ENCODE data around the gene FAM53A.

The FAM53A gene

DNA sequence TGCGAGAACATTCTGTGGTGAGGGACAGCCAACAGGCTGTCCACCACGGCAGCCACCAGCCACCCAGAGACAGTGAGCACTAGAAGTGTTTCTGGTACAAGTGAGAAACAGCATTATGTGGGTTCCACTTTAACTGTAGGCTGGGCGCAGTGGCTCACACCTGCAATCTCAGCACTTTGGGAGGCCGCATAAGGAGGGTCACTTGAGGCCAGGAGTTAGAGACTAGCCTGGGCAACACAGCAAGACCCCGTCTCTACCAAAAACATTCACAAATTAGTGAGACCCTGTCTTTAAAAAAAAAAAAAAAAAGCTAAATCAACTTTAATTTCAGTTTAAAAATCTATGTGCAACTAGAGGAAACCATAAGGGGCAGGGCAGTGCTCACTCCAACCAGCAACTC, 20.6 kb downstream of the FAM53A start:
- no peak for TF ChIP-seq GATA2 (IDR thresholded peaks at IDR 0.05; ENCODE audit: low read depth, low read length)
- TF ChIP-seq GATA3 (IDR thresholded peaks at IDR 0.05; ENCODE audit: low read depth, low read length), result no peak

DNA sequence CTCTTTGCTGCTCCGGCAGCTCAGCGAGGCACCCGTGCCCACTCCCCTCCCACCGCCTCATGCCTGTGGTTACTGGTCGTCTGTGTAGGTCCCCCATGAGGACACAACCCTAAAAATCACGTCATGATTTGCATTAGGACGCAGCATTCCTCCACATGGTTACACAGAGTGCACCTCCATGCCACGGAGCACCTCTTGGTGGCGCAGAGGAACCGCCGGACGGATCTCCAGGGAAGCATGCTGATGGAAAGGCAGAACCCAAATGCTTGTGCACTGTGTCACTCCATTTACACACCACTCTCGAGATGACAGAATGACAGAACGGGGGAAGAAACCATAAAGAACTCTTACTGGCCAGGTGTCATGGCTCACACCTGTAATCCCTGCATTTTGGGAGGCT, 22.4 kb downstream of the FAM53A start:
- no peak for TF ChIP-seq GATA2 (IDR thresholded peaks at IDR 0.05; ENCODE audit: low read depth, low read length)
- TF ChIP-seq GATA3 (IDR thresholded peaks at IDR 0.05; ENCODE audit: low read depth, low read length), result no peak

- no peak for TF ChIP-seq GATA2 (IDR thresholded peaks at IDR 0.05; ENCODE audit: low read depth, low read length)
- no peak for TF ChIP-seq GATA3 (IDR thresholded peaks at IDR 0.05; ENCODE audit: low read depth, low read length)
Observed at GRCh38 chr4:1660948-1661677, 23.0 kb downstream of the FAM53A start.

DNA sequence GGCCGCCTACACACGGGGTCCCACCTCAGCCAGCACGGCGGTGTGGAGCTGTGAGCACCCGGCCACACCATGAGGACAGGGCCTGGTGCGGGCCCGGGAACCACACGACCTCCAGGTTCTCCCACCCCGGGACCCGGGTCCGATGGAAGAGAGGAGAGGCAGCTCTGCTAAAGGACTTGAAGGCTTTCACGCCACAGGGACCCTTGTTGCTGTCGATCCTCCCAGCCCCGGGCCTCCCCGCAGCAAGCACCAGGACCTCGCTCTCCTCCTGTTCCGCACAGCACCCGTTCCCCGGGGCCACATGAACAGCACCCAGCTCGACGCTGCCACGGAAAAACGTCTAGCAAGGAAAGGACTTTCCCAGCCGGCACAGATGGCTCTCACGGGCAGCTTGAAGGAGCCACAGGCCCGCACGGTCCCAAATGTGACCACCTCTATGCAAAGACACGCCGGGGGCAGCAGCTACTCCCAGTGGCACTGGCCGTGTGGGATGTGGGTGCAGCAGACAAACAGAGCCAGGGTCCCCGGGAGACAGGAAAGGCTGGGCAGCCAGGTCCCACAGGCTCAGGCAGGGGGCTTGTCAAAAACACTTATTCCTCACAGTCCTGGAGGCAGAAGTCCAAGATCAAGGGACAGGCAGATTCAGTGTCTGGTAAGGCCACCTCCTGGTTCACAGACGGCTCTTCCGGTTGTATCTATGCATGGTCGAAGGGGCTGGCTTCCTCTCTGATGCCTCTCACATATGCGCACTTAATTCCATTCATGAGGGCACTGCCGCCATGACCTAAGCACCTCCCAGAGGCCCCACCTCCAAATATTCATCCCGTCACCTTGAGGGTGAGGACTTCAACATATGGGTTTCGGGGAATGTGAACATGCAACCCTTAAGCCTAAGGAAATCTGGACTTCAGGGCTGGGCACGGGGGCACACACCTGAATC, 24.7 kb downstream of the FAM53A start:
- TF ChIP-seq GATA2 (IDR thresholded peaks at IDR 0.05; ENCODE audit: low read depth, low read length), result no peak
- no peak for TF ChIP-seq GATA3 (IDR thresholded peaks at IDR 0.05; ENCODE audit: low read depth, low read length)

DNA sequence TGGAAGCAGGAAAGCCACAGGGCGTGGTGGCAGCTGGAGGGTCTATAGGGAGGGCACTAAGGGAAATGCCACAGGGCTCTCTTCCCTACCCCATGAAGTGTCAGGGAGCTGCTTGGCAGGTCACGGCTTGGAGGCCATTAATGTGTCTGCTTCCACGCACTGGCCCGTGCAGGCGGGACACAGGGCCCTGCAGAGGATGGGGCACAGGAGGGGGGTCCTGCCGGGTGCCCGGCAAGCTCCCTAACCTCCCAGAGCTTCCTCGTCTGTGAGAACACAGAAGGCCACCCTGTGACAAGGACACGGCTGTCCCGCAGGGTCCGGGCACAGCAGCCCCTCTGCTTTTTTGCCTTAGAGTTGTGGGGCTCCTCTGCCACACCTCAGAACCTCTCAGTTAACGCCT, 25.5 kb downstream of the FAM53A start:
- no peak for TF ChIP-seq GATA3 (IDR thresholded peaks at IDR 0.05; ENCODE audit: low read depth, low read length)
- TF ChIP-seq GATA2 (IDR thresholded peaks at IDR 0.05; ENCODE audit: low read depth, low read length), result no peak

GRCh38 chr4:1658146-1658545, 26.0 kb downstream of the FAM53A start:
- TF ChIP-seq GATA2 (IDR thresholded peaks at IDR 0.05; ENCODE audit: low read depth, low read length) (no peak), GATA3 (IDR thresholded peaks at IDR 0.05; ENCODE audit: low read depth, low read length) (no peak)

DNA sequence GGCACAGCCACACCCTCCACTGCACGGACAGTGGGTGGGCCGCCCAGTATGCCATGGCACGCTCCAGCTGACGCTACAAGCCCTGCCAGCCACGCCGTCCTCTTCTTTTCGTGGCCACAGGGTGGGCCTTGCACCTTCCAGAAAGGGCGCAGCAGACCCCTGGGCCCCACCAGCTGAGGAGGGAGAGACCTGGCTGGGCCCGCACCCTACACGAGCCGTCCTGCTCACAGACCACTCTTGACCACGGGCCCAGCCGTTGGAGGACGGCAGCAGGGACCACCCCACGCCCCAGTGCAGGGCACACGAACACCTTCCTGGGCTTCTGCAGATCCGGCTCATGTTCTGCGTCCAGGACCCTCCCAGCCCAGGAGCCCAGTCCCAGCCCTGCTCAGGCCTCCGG, 27.1 kb downstream of the FAM53A start:
- TF ChIP-seq GATA2 (IDR thresholded peaks at IDR 0.05; ENCODE audit: low read depth, low read length), result no peak
- TF ChIP-seq GATA3 (IDR thresholded peaks at IDR 0.05; ENCODE audit: low read depth, low read length), result no peak

GRCh38 chr4:1656132-1656531, 28.0 kb downstream of the FAM53A start:
- TF ChIP-seq GATA2 (IDR thresholded peaks at IDR 0.05; ENCODE audit: low read depth, low read length) (no peak), GATA3 (IDR thresholded peaks at IDR 0.05; ENCODE audit: low read depth, low read length) (no peak)

DNA sequence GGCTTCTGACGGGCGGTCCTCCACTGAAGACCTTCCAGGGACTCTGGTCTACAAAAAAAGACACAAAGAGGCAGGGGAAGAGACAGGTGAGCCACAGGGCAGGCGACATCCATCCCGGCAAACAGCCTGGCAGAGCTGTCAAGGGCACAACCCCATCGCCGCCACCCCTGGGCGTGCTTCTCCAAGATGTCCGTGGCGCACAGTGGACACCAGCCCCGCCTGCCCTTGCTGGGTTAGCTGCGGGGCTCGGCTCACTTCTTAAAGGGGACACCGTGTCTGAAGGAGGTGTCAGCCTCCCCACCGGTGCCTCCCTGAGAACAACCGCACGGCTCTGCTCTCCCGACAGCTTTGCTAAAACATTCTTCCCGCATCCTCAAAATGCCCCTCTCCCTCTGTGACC, 28.4 kb downstream of the FAM53A start:
- TF ChIP-seq GATA2 (IDR thresholded peaks at IDR 0.05; ENCODE audit: low read depth, low read length) (no peak), GATA3 (IDR thresholded peaks at IDR 0.05; ENCODE audit: low read depth, low read length) (no peak)

DNA sequence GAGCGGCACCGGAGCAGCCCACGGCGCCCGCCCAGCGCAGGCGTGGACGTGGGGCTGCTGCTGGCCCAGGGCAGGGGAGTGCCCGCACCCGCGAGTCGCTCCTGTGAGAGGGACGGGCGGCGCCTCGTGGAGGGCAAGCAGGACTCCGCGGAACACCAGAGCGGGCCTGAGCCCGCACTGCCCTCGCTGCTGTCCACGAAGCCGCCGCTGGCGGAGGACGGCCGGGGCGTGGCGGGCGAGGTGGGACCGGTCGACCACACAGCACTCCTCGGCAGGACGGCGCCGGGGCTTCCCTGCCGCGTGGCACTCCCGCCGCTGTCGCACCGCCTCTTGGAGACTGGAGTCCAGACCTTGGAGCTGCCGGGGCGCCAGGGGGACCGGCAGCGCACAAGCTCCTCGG, 29.0 kb downstream of the FAM53A start:
- no peak for TF ChIP-seq GATA3 (IDR thresholded peaks at IDR 0.05; ENCODE audit: low read depth, low read length)
- TF ChIP-seq GATA2 (IDR thresholded peaks at IDR 0.05; ENCODE audit: low read depth, low read length), result no peak

DNA sequence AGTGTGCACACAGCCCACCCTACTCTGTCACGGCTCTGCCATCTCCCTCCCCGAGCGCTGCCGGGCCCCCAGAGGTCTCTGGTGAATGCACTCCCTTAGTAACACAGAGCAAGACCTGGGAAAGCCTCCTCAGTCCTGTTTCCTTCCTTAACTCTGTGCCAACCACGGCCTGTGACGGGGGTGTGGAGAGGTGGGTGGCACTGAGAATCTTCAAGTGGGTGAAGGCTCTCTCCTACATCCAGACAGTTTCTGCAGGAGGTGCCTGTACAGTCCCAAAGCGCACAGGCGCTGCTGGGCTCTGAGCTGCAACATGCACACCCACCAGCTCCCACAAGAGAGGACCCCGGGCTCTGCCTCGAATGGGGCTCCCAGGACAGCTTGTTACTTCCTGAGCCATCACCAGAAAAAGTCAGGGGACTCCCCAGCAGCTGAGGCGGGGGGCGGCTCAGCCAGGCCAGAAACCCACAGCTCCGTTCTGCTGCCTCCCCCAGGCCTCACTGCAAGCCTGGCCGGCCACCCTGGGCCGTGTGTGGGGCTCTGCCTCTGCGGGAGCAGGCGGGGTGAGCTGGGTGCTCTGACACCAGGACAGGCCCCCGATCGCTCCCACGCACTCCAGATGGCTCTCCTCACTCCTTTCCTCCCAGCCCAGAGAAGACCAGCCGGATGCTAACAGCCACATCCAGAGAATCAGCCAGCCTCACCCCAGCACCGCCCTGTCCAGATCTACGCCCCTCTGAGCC, 29.7 kb downstream of the FAM53A start:
- TF ChIP-seq GATA2 (IDR thresholded peaks at IDR 0.05; ENCODE audit: low read depth, low read length), result no peak

DNA sequence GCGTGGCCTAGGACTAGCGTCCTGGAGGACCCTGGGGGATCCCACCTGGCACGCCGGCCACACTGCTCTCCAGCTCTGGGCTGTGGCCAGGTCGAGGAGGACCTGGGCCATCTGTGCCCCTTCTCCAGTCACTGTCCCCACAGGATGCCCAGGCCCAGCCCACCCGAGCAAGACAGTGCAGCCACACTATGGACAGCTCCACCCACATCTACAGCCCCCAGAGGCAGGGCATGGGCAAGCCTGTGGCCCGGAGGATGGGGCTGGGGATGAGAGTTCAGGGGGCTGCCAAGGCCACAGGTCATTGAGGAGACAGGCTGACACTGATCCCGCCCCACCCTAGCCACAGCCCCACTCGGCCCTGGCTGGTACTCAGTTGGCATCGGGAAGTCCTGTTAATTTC, 30.3 kb downstream of the FAM53A start:
- no peak for TF ChIP-seq GATA2 (IDR thresholded peaks at IDR 0.05; ENCODE audit: low read depth, low read length)
- TF ChIP-seq GATA3 (IDR thresholded peaks at IDR 0.05; ENCODE audit: low read depth, low read length), result no peak

GRCh38 chr4:1652088-1652487, 32.0 kb downstream of the FAM53A start:
- TF ChIP-seq GATA3 (IDR thresholded peaks at IDR 0.05; ENCODE audit: low read depth, low read length) (no peak), GATA2 (IDR thresholded peaks at IDR 0.05; ENCODE audit: low read depth, low read length) (no peak)

GRCh38 chr4:1651609-1652008, 32.5 kb downstream of the FAM53A start:
- no peak for TF ChIP-seq GATA3 (IDR thresholded peaks at IDR 0.05; ENCODE audit: low read depth, low read length)
- TF ChIP-seq GATA2 (IDR thresholded peaks at IDR 0.05; ENCODE audit: low read depth, low read length), result no peak
